SK-N-MC (cell line): ENCODE results near the gene CASTOR1.

Experiments
- EZH2 ChIP-seq: fragments of 200-600 bp; sonication (generic); IDR thresholded peaks from one replicate; pipeline ENCODE4 v1.6.1; 2017; ENCODE audit warnings: antibody characterized with exemption
- FOXP2 ChIP-seq: optimal IDR thresholded peaks from 2 replicates; pipeline ENCODE3; 2011; ENCODE audit warnings: mild to moderate bottlenecking, moderate library complexity; ENCODE audit not compliant: insufficient read depth; ENCODE audit errors: extremely low read length, control extremely low read depth
- POLR2AphosphoS5 ChIP-seq: IDR thresholded peaks from 2 replicates; pipeline ENCODE4 v1.6.1; 2012; ENCODE audit warnings: mild to moderate bottlenecking, low read depth, low read length, borderline replicate concordance

DNA sequence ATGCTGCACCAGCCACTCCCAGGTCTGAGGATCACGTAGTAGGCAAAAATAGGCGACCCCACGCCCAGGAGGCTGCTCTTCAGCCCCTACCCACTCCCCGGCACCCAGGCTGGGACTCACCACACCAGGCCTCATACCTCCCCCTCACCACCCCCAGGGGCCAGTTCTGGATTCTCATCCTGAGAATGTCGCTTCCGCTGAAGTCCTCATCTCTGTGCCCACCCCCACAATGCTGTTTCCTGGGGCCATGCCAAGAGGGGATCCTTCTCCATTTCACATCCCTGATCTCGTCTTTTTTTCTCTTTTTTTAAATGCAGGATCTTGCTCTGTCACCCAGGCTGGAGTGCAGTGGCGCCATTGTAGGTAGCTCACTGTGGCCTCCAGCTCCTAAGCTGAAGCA is 21.0 kb downstream of the CASTOR1 start:
- TF ChIP-seq EZH2 (no peak), POLR2AphosphoS5 (no peak), FOXP2 (no peak)
